GM20431 (cell line): ENCODE measurements around the gene AGO3.
"Not testable (repeated sequence)": the region's sequence is repeated elsewhere in the genome, so short reads cannot be mapped to it uniquely, and the experiment has no call there.

ENCODE experiments used
- in situ Hi-C: fragments of 300-500 bp; cut with MseI, MboI; formaldehyde crosslinking; loops from one replicate; pipeline ENCODE4 v1.15.0; 2020; ENCODE audit warnings: low sequenced_read_pairs; ENCODE audit not compliant: unreplicated experiment

The AGO3 gene

GRCh38 chr1:35923791-35924221 lies 7.1 kb upstream of the AGO3 start:
- in situ Hi-C loops: no loop called here

GRCh38 chr1:35924838-35925237 lies 6.1 kb upstream of the AGO3 start:
- in situ Hi-C loops: no loop called here

- in situ Hi-C loops: no loop called here
These were observed 5.2 kb upstream of the AGO3 start for GRCh38 chr1:35925741-35926140.

GRCh38 chr1:35927472-35927871 lies 3.4 kb upstream of the AGO3 start:
- in situ Hi-C loops: no loop called here

- in situ Hi-C loops: no loop called here
These were observed 944 bp upstream of the AGO3 start for GRCh38 chr1:35929730-35930592.

GRCh38 chr1:35931446-35932157 lies 697 bp downstream of the AGO3 start:
- in situ Hi-C loops: no loop called here

- in situ Hi-C loops: no loop called here
These were observed 1.3 kb downstream of the AGO3 start for GRCh38 chr1:35932158-35932636.

- in situ Hi-C loops: no loop called here
These were observed 2.0 kb downstream of the AGO3 start for GRCh38 chr1:35932941-35933340.

- in situ Hi-C loops: no loop called here
These were observed 4.8 kb downstream of the AGO3 start for GRCh38 chr1:35935442-35936388.

- in situ Hi-C loops: no loop called here
These were observed 5.9 kb downstream of the AGO3 start for GRCh38 chr1:35936838-35937237.

GRCh38 chr1:35939484-35939883 lies 8.6 kb downstream of the AGO3 start:
- in situ Hi-C loops: no loop called here

- in situ Hi-C loops: no loop called here
These were observed 14.4 kb downstream of the AGO3 start for GRCh38 chr1:35945327-35945726.

GRCh38 chr1:35947547-35947946 lies 16.6 kb downstream of the AGO3 start:
- in situ Hi-C loops: no loop called here

- in situ Hi-C loops: no loop called here
These were observed 27.7 kb downstream of the AGO3 start for GRCh38 chr1:35958558-35958957.

- in situ Hi-C loops: no loop called here
These were observed 28.4 kb downstream of the AGO3 start for GRCh38 chr1:35959304-35959703.

- in situ Hi-C loops: no loop called here
These were observed 32.0 kb downstream of the AGO3 start for GRCh38 chr1:35962952-35963351.

- in situ Hi-C loops: not testable (repeated sequence)
These were observed 33.4 kb downstream of the AGO3 start for GRCh38 chr1:35964277-35964676.

GRCh38 chr1:35968396-35968795 lies 37.5 kb downstream of the AGO3 start:
- in situ Hi-C loops: no loop called here

- in situ Hi-C loops: no loop called here
These were observed 40.7 kb downstream of the AGO3 start for GRCh38 chr1:35971601-35972000.

- in situ Hi-C loops: not testable (repeated sequence)
These were observed 41.7 kb downstream of the AGO3 start for GRCh38 chr1:35972631-35973030.
